ENCODE data around the gene DDX3Y.

Gene DDX3Y

DNA sequence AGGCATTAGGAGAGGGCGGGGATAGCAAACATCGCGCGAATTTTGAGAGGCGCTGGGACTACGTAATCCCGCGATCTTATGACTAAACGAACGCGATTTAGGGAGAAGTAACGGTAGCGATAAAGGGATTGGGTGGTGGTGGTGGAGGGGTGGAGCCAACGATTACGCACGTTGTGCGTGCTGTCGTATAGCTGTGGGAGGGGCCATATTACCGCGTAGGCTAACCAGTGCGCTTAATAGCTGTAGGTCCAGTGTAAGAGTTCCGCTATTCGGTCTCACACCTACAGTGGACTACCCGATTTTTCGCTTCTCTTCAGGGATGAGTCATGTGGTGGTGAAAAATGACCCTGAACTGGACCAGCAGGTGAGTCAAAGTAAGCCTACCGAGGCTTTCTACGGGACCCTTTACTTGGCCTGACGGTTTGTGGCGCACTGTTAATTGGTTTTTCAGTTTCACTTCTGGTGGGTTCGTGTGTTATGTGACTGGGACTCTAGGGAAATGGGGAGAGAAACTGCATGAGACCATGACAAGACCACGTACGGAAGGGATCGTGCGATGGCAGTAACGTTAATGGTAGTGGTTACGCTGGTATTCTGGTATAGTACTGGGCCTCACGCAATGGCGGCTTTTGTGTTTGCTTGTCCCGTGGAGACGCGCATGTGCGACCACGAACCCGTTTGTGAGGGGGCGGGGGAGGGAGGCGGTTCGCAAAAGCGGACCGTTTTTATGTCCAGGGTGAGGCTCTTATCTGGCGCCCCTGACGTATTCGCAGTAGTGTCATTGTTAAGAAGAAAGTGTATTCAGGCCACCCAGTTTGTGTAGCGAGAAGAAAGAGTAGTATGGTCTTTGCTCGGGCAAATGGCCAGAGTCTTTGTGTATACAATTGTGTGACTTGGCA, at the start of gene DDX3Y:
TSS of gene DDX3Y (plus strand) at position 251 of the 899 bp plus-strand sequence. CDS start at position 320, 69 bp downstream.
- peak within 1 kb of the TSS; percentile 99 for H3K4me3 ChIP-seq (ENCODE audit: low read depth, low read length)

DNA sequence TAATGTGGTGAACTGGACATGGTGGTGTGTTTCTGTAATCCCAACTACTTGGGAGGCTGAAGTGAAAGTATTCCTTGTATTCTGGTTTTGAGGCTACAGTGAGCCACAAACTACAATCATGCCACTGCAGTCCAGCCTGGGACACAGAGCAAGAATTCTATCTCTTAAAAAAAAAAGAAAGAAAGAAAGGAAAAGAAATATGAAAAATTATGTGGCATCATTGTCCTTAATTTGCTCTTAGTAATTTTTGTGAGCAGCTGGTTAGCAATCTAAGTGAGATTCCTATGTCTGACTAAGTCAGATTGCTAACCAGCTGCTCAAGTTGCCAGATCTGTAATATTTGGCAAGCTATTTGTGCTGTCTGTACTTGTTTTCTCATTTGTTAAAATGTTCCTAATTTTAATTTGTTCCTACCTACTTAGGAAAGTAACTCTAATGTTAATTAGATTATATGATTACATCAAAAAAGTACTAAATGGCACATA, 48.8 kb upstream of the DDX3Y start:
- H3K4me3 ChIP-seq (ENCODE audit: low read depth, low read length), result no peak overlapping the region

DNA sequence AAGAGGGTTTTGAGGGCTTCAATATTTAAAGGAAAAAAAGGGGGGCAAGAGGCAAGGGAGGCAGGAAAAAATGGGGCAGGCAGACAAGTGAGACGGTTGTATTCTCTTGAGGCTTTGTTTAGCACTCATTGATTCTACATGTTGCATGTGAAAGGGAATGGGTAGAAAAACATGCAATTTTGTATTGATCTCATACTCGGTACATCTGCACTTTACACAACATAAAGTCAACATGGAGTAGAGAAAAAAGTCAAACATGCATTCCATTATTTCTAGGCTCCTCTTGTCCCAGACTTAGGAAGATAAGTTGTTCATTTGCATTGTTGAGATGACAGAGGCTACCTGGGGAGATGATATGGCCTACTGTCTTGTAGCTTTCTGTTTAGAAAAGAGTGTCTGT, 36.7 kb upstream of the DDX3Y start:
- H3K4me3 ChIP-seq (ENCODE audit: low read depth, low read length), result no peak overlapping the region

DNA sequence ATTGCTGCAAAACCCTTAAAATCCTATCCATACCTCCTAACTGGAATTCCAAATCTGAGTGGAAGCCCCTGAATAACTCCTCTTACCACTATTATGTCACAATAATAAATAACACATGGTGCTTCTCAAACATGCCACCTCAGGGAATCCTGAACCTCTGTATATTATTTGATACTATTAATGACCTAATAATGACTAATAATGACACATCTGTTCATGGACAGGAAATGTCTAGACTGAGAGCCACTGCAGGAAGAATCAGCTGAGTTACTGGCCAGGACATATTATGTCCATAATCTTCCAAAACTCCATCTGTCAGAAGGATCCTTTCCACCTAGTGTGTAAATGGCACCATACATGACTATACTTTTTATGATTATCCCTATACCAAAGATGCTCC, 7.7 kb upstream of the DDX3Y start:
- H3K4me3 ChIP-seq (ENCODE audit: low read depth, low read length), result no peak overlapping the region

DNA sequence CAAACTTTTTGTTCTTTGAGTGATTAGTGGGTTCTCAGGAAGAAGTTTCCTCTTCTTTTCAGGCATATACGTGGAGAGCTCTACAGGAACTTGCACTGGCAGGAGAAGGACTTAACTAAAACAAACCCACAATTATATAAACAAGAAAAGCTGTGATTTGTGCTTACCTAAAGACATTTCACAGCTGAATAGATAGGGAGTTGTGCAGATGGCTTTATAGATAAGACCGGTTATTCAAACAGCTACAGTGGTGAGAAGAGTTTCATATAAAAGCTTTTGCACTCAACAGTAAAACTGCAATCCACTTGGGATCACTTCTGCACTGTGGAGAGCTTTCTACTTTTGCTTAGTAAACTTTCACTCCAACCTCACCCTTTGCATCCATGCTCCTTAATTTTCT, 6.1 kb upstream of the DDX3Y start:
- H3K4me3 ChIP-seq (ENCODE audit: low read depth, low read length), result no peak overlapping the region

DNA sequence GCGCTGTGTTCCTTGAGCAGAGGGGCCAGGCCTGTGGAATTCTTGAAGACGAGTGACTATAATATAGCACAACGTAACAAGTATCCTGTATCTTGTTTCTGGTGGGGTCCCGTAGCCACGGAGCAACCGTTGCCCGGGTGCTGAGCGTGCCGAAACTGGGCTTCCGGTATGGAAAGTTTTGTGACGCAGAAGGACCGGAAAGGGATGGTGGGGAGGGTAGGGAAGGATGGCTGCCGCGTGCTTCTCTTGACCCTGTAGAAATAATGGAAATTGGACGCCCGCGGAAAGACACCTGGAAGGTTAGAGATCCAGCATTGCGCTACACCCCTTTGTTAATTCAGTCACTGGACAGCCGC, 827 bp downstream of the DDX3Y start:
- peak overlapping the region; percentile 99 for H3K4me3 ChIP-seq (ENCODE audit: low read depth, low read length)

DNA sequence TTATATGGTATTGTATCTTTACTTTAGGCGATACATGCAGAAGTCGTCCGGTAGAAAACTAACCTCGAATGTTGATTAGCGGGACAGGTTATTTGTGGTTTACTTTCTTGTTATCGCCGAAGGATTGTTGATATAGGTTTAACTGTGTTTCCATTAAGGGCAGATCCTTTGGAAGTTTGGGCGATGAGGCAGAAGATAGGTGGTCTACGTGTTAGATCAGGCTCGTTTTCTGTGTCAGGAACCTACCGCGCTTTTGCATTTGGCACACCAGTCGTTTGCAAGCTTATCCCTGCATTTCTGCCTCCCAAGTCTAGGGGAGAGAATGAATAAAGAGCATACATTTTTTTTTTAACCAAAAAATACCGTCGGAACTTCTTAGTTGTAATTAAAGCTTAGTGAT, 1.2 kb downstream of the DDX3Y start:
- H3K4me3 ChIP-seq (ENCODE audit: low read depth, low read length), result peak overlapping the region; percentile 99

DNA sequence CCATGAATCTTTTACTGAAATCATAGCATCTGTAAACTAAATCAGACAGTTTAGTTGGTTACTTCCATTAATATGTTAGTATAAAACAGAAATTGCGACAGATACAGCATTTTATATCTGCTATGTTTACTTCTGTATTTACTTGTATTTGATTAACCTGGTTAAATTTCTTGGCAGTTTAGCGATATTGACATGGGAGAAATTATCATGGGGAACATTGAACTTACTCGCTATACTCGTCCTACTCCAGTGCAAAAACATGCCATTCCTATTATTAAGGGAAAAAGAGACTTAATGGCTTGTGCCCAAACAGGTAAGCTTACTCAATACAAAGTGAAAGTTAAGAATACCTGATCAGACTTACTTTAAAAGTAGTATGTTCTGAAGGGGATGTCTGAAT, 8.9 kb downstream of the DDX3Y start:
- H3K4me3 ChIP-seq (ENCODE audit: low read depth, low read length), result no peak overlapping the region

DNA sequence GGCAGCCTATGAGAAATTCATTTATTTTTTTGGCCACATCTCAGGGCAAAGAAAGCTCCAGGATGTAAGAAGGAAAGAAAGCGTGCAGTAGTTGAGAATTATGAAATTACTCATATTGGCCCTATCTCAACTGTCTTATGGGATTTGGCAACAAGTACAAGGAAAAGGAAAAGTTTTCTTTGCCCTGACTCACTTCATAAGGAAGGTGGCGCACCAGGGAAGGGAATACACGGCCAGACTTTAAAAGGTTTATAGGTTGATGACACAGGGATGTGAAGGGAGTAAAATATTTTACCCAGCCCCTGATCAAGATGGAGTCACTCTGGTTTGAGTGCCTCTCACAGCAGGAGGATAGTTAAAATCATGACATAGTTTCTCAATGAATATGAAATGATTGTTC, 23.4 kb downstream of the DDX3Y start:
- H3K4me3 ChIP-seq (ENCODE audit: low read depth, low read length), result no peak overlapping the region

DNA sequence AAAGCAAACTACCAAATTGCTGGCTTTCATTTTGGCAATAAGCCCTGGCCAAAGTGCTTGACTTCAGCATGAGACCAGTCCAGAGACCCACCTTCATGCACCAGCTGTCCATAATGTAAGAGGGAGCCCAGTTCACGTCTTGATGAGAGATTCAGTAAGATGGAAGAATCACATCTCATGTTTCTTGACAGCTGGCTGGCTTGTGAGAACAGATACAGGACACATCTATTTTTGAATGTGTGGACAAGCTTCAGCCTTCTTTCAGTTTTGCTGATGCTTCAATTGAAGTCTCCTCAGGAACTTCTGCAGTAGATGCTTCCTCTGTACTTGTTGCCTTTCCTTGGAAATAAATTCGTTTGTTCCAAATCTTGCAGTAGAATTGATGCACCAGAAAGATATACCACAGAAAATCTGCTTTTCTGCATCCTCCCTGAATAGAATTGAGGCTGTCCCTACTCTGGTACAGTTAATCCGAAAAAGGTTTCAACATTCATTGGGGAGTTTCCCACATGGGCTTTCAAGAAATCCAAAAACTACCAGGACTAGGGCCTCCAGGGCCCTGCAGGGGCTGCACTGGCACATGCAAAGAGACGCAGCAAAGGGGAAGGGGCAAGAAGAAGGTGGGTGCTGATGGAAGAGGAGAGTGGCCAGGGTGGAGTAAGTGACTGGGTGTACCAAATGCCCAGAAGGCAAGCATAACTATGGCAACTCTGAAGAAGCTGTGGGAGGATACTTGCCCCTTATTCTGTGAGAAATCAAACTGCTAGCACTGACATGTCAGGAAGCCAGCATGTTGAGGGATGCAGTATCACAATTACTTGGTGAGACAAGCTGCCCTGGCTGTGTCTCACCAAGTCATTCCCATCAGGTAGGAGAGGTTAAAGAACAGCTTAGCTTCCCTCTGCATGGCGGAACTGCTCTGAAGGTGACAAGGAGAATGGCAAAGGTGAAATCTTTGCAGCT, 37.3 kb downstream of the DDX3Y start:
- no peak overlapping the region for H3K4me3 ChIP-seq (ENCODE audit: low read depth, low read length)

All from iPS-11a (cell line).